LNCaP clone FGC (cell line): ENCODE results near the gene CD27.
A peak's percentile ranks its signal among the peaks of the same experiment; 100 is the strongest.
"Not testable (repeated sequence)": the region's sequence is repeated elsewhere in the genome, so short reads cannot be mapped to it uniquely, and the experiment has no call there.

ENCODE experiments used
- DNase-seq: peaks from one replicate; pipeline ENCODE4 v3.0.0-alpha.2; 2011; ENCODE audit warnings: low read depth
- H3K4me3 ChIP-seq: 2 replicates; pipeline ENCODE4 v1.5.1; 2011; ENCODE audit warnings: mild to moderate bottlenecking, low read depth, low read length, control low read depth
- TF ChIP-seq, protein P1 (sequence below): IDR thresholded peaks from 2 replicates; pipeline ENCODE4 v1.5.1; 2012; ENCODE audit warnings: mild to moderate bottlenecking; ENCODE audit not compliant: control insufficient read depth, insufficient read depth; ENCODE audit errors: extremely low read depth

Gene CD27

DNA sequence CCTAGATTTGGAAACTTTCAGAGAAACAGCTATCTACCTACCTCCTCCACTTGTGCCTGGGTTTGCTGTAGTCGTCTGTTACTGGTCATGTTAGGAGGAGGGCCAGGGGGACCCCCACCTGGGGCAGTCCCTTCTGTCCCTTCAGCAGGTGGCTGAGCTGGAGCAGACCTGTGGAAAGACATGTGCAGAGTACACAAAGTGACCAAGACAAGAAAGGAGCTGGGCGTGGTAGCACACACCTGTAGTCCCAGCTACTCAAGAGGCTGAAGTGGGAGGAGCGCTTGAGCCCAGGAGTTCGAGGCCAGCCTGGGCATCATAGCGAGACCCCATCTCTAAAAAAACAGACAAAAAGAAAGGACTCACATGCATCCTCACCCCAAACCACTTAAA is 21.4 kb downstream of the CD27 start:
- no peak for DNase-seq
- H3K4me3 ChIP-seq: no peak overlapping the region
- TF ChIP-seq, protein P1, sequence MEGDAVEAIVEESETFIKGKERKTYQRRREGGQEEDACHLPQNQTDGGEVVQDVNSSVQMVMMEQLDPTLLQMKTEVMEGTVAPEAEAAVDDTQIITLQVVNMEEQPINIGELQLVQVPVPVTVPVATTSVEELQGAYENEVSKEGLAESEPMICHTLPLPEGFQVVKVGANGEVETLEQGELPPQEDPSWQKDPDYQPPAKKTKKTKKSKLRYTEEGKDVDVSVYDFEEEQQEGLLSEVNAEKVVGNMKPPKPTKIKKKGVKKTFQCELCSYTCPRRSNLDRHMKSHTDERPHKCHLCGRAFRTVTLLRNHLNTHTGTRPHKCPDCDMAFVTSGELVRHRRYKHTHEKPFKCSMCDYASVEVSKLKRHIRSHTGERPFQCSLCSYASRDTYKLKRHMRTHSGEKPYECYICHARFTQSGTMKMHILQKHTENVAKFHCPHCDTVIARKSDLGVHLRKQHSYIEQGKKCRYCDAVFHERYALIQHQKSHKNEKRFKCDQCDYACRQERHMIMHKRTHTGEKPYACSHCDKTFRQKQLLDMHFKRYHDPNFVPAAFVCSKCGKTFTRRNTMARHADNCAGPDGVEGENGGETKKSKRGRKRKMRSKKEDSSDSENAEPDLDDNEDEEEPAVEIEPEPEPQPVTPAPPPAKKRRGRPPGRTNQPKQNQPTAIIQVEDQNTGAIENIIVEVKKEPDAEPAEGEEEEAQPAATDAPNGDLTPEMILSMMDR: no peak

DNA sequence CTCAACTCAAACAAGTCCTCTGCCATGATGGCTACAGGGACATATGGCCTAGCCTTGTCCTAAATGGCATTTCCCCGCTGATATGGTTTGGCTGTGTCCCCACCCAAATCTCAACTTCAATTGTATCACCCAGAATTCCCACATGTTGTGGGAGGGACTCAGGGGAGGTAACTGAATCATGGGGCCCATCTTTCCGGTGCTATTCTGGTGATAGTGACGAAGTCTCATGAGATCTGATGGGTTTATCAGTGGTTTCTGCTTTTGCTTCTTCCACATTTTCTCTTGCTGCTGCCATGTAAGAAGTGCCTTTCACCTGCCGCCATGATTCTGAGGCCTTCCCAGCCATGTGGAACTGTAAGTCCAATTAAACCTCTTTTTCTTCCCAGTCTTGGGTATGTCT is 22.0 kb downstream of the CD27 start:
- not testable (repeated sequence) for DNase-seq, H3K4me3 ChIP-seq

DNA sequence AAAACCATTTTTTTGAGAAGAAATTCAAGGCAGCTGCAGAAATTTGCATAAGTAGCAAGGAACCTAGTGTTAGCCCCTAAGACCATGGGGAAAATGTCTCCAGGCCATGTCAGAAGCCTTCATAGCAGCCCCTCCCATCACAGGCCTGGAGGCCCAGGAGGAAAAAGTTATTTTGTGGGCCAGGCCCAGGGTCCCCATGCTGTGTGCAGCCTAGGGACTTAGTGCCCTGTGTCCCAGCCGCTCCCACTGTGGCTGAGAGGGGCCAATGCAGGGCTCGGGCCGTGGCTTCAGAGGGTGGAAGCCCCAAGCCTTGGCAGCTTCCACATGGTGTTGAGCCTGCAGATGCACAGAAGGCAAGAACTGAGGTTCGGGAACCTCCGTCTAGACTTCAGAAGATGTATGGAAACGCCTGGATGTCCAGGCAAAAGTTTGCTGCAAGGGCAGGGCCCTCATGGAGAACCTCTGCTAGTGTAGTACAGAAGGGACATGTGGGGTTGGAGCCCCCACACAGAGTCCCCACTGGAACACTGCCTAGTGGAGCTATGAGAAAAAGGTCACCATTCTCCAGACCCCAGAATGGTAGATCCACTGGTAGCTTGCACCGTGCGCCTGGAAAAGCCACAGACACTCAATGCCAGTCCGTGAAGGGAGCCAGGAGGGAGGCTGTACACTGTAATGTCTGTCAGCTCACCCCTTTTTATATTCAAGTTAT is 23.0 kb downstream of the CD27 start:
- not testable (repeated sequence) for H3K4me3 ChIP-seq, DNase-seq

DNA sequence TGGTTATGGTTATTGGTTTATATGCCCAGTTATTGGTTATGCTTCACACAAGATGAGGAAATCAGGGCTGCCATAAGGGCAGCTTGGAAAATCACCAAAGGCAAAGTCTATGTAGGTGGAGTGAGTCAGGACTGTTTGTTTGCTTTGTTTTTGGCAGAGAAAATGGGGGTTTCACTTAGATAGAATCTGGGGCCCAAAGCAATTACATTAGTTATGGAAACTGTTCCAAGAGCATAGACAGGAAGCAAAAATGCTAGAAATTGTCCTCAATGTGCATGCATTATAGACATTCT is 23.5 kb downstream of the CD27 start:
- no peak overlapping the region for H3K4me3 ChIP-seq

DNA sequence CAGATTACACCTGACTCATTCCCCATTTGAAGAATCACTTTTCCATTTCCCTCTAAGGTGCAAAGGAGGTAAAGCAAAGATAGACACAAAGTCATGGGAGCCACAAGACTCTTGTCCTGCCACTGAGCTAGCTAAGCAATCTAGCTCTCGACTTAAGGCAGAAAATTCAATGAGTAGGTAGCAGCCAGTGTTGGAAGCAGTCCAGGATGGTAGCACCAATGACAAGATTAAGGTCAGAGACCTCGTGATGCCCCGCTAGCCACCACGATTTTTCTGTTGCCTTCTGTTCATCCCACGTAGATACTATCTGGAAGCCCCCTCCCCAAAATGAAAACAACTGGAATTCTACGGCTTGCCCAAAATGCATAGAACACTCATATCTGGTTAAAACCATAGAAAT is 24.3 kb downstream of the CD27 start:
- H3K4me3 ChIP-seq: no peak overlapping the region
- TF ChIP-seq, protein P1: no peak
- no peak for DNase-seq

More for the DNA sequence above, 23.5 kb downstream of the CD27 start:
- TF ChIP-seq, protein P1: no peak
- DNase-seq: no peak

DNA sequence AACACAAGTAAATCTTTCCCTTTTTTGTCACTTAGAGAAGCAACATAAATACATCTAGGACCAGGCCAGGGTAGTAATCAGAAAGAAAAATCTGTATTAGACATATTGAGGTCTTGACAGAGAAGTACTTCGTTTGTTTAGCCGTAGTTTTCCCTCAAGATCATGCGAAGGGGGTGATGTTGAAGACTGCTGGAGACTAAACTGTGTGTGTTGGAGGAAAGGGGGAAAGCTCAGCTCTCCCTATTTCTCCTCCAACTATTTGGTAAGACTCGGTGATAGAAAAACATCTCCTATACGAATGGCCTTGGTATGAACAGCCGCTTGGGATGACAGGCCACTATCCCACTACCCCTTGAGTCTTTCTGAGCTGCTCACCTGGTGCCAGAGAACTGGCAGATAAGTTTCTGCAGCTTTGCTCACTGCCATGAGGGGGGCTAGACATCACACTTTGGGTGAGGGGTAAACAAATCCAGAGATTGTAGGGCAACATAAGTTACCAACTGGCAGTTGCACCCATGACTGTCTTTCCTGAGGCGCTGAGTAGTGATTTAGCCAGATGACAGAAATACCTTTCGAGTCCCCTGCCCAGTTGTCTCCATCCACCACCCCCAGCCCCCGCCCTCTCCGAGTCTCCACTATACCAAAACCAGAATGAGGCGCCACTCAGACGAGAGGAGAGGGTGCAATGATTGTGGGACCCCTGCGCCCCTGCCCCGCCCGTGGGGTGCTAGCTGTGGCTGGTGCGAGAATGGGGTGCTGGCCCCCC is 25.0 kb downstream of the CD27 start:
- peak overlapping the region; percentile 74 for H3K4me3 ChIP-seq
- DNase-seq: no peak
- TF ChIP-seq, protein P1: no peak

DNA sequence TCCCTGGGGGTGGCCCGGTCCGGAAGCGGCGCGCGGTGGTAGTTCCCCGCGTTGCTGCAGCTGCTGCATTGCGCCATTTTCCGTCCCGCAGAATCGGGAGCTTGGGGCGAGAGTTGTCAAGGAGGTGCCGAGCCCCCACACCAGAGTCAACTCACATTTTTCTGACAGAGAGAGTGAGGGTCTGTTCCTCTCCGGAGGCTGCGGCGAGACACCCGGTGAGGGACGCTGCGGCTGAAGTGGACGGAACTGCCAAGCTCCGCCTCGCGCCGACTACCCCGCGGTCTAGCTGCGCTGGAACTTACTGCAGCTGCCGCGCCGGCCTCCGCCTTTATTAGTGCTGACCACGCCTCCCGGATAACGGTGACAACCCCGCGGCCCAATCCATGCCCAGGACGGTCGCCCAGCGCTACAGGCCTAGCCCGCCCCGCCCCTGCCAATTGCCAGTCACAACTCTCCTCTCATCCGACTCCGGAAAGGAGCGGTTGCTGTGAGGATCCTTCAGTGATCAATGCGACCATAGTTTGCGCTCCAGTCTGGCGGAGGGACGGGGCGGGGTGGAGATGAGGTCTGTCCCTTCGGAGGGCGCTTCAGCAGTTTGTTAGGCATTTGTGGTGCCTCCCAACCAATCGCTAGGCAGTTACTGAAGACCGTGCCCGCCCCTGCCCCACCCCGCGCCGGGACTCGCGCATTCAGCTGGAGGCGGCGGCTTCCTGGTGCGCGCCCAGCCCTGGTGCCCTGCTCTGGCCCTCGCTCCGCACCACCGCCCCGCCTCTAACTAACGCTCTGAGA is 25.8 kb downstream of the CD27 start, which contains the start of gene VAMP1:
TSS of gene VAMP1 (minus strand) at position 303 of the 789 bp plus-strand sequence. CDS start at position 157, 146 bp downstream.
- H3K4me3 ChIP-seq: peak within 1 kb of the TSS; percentile 74
- DNase-seq: peak; percentile 88
- TF ChIP-seq, protein P1: no peak
